Measurements from ENCODE around the gene TMEM126B.

- TF ChIP-seq POLR2A (IDR thresholded peaks at IDR 0.05; ENCODE audit: low read length) (no peak), GATA1 (IDR thresholded peaks at IDR 0.05; ENCODE audit: low read depth, low read length) (no peak)
Observed at GRCh38 chr11:85651118-85651517, 22.7 kb downstream of the TMEM126B start.
